ENCODE results near the gene CDH11. TPM values are rescaled to one million over a fixed set of nuclear protein-coding genes. Genes with fewer than 3 reads are reported as not detected.

CDH11 gene
- total RNA-seq, 1 donor from 2014 or later: 31.7 TPM

DNA sequence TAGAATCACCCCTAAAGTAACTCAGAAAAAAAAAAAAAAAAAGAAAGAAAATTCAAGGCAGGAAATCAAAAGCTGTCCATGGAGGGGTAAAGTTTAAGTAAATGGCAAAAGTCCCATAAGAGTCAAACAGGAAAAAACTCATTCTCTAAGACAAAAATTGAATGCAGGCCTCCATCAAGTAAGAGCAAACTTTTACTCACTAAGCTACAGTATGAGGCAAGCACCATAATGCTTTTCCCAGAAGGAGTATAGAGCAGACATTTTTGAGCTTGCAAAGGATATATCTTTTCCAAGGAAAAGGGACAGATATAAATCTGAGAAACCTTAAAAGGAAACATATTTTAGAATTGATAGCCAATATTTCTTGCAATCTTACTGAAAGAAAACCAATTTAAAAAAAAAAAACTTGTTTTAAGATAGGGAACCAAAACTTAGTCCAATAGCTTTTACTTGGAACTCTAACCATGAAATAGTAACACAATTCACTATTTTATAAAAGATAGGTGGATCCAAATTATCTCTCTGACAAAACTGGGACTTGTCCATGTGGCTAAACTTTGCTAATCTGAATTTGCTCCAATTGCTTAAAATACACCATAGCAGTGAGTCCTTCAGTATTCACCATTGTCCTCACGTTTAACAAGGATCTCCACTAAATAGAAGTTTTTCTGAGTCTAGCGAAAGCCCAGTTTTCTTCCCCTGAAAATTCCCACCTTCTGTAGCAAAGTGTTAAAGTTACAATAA, 99.8 kb downstream of the CDH11 start:
- no peak for DNase-seq (ENCODE audit: low read depth, low spot score)
- TF ChIP-seq, protein P1, sequence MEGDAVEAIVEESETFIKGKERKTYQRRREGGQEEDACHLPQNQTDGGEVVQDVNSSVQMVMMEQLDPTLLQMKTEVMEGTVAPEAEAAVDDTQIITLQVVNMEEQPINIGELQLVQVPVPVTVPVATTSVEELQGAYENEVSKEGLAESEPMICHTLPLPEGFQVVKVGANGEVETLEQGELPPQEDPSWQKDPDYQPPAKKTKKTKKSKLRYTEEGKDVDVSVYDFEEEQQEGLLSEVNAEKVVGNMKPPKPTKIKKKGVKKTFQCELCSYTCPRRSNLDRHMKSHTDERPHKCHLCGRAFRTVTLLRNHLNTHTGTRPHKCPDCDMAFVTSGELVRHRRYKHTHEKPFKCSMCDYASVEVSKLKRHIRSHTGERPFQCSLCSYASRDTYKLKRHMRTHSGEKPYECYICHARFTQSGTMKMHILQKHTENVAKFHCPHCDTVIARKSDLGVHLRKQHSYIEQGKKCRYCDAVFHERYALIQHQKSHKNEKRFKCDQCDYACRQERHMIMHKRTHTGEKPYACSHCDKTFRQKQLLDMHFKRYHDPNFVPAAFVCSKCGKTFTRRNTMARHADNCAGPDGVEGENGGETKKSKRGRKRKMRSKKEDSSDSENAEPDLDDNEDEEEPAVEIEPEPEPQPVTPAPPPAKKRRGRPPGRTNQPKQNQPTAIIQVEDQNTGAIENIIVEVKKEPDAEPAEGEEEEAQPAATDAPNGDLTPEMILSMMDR (conservative IDR thresholded peaks at IDR 0.05): no peak
- no peak overlapping the region for H3K4me3 Mint-ChIP-seq
- H3K27ac Mint-ChIP-seq (ENCODE audit: unreplicated experiment): no peak overlapping the region
- H3K36me3 Mint-ChIP-seq (ENCODE audit: low read depth): peaks cover 5% of the 10 kb centered on the region
- H3K9me3 Mint-ChIP-seq: peaks cover 10% of the 10 kb centered on the region
- H3K27me3 Mint-ChIP-seq (ENCODE audit: low read depth): no peaks in the 10 kb centered on the region
- no peaks in the 10 kb centered on the region for H3K4me1 Mint-ChIP-seq

DNA sequence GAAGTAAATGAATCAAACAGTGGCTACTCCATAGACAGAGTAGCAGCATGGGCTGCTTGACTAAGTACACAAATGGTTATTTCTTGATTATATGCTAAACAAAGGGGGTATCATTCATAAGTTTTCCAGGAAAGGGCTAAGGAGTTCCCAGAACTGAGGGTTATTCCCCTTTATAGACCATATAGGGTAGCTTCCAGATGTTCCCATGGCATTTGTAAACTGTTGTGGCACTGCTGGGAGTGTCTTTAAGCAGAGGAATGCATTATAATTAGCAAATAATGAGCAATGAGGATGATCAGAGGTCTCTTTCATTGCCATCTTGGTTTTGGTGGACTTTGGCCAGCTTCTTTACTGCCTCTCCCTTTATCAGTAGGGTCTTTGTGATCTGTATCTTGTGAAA, 105.1 kb downstream of the CDH11 start:
- no peaks in the 10 kb centered on the region for H3K4me1 Mint-ChIP-seq
- TF ChIP-seq, protein P1 (conservative IDR thresholded peaks at IDR 0.05): no peak
- peaks cover 11% of the 10 kb centered on the region for H3K9me3 Mint-ChIP-seq
- peaks cover 5% of the 10 kb centered on the region for H3K36me3 Mint-ChIP-seq (ENCODE audit: low read depth)
- DNase-seq (ENCODE audit: low read depth, low spot score): no peak
- no peak overlapping the region for H3K4me3 Mint-ChIP-seq
- no peak overlapping the region for H3K27ac Mint-ChIP-seq (ENCODE audit: unreplicated experiment)
- no peaks in the 10 kb centered on the region for H3K27me3 Mint-ChIP-seq (ENCODE audit: low read depth)

DNA sequence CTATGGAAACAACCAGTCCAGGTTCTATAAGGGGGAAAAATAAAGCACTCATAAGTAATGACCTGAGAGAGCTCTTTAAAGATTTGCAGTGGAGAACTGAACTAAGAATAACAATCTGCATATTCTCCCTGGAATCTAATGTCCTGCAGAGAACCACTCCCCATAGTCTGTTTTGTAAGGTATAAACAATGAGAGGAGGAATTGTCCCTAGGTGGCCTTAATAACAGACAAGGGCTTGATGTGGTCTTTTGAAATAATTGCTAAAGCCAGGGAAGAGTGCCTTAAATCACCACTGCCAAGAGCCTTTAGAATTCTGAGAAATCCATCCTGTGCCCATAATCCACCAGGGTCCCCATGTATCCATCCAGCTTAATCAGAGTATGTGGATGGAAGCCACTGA, 106.3 kb downstream of the CDH11 start:
- TF ChIP-seq, protein P1 (conservative IDR thresholded peaks at IDR 0.05): no peak
- H3K27ac Mint-ChIP-seq (ENCODE audit: unreplicated experiment): no peak overlapping the region
- no peak overlapping the region for H3K4me3 Mint-ChIP-seq
- no peak for DNase-seq (ENCODE audit: low read depth, low spot score)
- peaks cover 5% of the 10 kb centered on the region for H3K36me3 Mint-ChIP-seq (ENCODE audit: low read depth)
- no peaks in the 10 kb centered on the region for H3K4me1 Mint-ChIP-seq
- no peaks in the 10 kb centered on the region for H3K27me3 Mint-ChIP-seq (ENCODE audit: low read depth)
- peaks cover 11% of the 10 kb centered on the region for H3K9me3 Mint-ChIP-seq

DNA sequence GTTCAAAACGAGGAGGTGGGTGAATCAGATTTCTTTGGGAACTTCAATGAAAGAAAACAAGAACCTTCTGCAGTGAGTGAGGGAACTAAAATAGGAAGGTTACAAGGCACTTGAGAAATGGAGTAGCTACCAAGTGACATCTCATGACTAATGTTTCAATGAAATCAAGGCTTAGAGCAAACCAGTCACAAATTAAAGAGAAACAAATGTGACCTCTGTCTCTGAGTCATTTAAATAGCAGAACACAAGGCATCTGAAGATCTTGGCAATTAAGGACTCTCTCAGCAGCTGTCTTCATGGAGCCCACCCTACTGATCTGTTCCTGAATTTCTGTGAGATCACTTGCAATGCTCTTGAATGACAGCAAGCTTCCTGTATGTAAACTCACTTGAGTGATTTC, 109.5 kb downstream of the CDH11 start:
- peaks cover 6% of the 10 kb centered on the region for H3K4me1 Mint-ChIP-seq
- H3K36me3 Mint-ChIP-seq (ENCODE audit: low read depth): peaks cover under 1% of the 10 kb centered on the region
- H3K27ac Mint-ChIP-seq (ENCODE audit: unreplicated experiment): peak overlapping the region; percentile 4
- no peak for DNase-seq (ENCODE audit: low read depth, low spot score)
- no peaks in the 10 kb centered on the region for H3K27me3 Mint-ChIP-seq (ENCODE audit: low read depth)
- no peak overlapping the region for H3K4me3 Mint-ChIP-seq
- TF ChIP-seq, protein P1 (conservative IDR thresholded peaks at IDR 0.05): no peak
- H3K9me3 Mint-ChIP-seq: peaks cover 3% of the 10 kb centered on the region

DNA sequence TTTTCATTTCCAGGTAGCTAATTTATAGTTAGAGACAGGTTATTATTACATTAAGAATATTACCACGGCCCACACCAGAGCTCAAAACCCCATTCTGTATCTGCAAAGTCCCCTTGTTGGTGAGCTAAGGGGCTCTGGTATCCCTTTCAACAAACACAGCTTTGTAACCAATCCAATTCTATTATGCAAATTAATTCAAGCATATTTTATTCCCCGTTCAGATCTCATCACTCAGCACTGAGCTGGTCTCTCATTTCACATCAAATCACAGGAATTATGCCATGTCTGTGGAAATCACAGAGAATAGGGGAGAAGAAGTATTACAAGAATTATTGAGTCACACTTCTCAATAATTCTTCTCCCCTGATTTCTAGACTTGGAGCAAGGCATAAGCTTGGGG, 111.7 kb downstream of the CDH11 start:
- H3K36me3 Mint-ChIP-seq (ENCODE audit: low read depth): peaks cover 9% of the 10 kb centered on the region
- H3K27ac Mint-ChIP-seq (ENCODE audit: unreplicated experiment): no peak overlapping the region
- peaks cover 9% of the 10 kb centered on the region for H3K9me3 Mint-ChIP-seq
- no peak overlapping the region for H3K4me3 Mint-ChIP-seq
- no peak for DNase-seq (ENCODE audit: low read depth, low spot score)
- peaks cover 6% of the 10 kb centered on the region for H3K4me1 Mint-ChIP-seq
- no peaks in the 10 kb centered on the region for H3K27me3 Mint-ChIP-seq (ENCODE audit: low read depth)
- TF ChIP-seq, protein P1 (conservative IDR thresholded peaks at IDR 0.05): no peak
